PC-3 (cell line): Measurements from ENCODE around the gene KLHL9. TPM values are rescaled to one million over a fixed set of nuclear protein-coding genes. Genes with fewer than 3 reads are reported as not detected.

Source experiments
- ATAC-seq: fragments of 200-7000 bp; cut with Tn5 transposase; 2 replicates; pipeline ENCODE4 v1.9.1; 2020; ENCODE audit warnings: mild to moderate bottlenecking, moderate library complexity
- BruUV-seq: library from RNA; stranded (reverse); fragments of 400-500 nt; replicated peaks from 2 replicates; lab custom pipeline; 2021; lab: Mats Ljungman, UMichigan
- CTCF ChIA-PET: fragments of 300-600 bp; sonication (Branson Sonifier 250); formaldehyde crosslinking; loops from one replicate; lab custom pipeline; 2022; ENCODE audit warnings: antibody characterized with exemption; lab: Charles Lee
- POLR2A ChIA-PET: fragments of 300-600 bp; sonication (Branson Sonifier 250); formaldehyde crosslinking; loops from one replicate; lab custom pipeline; 2022; ENCODE audit warnings: antibody characterized with exemption; ENCODE audit not compliant: unreplicated experiment; lab: Charles Lee
- DNase-seq: peaks from one replicate; pipeline ENCODE4 v3.0.0-alpha.2; 2015
- H2AFZ ChIP-seq: fragments of 300-600 bp; sonication (generic); 2 replicates; pipeline ENCODE4 v1.6.0; 2016; ENCODE audit warnings: antibody characterized with exemption, low read length
- H3F3A ChIP-seq: fragments of 300-600 bp; sonication (generic); one replicate; pipeline ENCODE4 v1.6.0; 2017; ENCODE audit warnings: antibody characterized with exemption, low read length, control low read depth, mild to moderate bottlenecking; ENCODE audit not compliant: unreplicated experiment
- H3K27ac ChIP-seq: fragments of 300-600 bp; sonication (generic); 2 replicates; pipeline ENCODE4 v1.5.1; 2016; ENCODE audit warnings: mild to moderate bottlenecking, low read length
- H3K27me3 ChIP-seq: fragments of 300-600 bp; sonication (generic); 2 replicates; pipeline ENCODE4 v1.6.1; 2016; ENCODE audit warnings: low read length, mixed read lengths
- H3K36me3 ChIP-seq: fragments of 300-600 bp; sonication (generic); 2 replicates; pipeline ENCODE4 v1.6.1; 2016; ENCODE audit warnings: low read depth, mixed run types, low read length, mixed read lengths
- H3K4me1 ChIP-seq: fragments of 300-600 bp; sonication (generic); 2 replicates; pipeline ENCODE4 v1.5.1; 2016; ENCODE audit warnings: low read length; ENCODE audit not compliant: insufficient read depth
- H3K4me2 ChIP-seq: fragments of 300-600 bp; sonication (generic); 2 replicates; pipeline ENCODE4 v1.6.0; 2016; ENCODE audit warnings: low read length
- H3K4me3 ChIP-seq: fragments of 300-600 bp; sonication (generic); 2 replicates; pipeline ENCODE4 v1.5.1; 2016; ENCODE audit warnings: mild to moderate bottlenecking, low read length, mixed read lengths
- H3K79me2 ChIP-seq: fragments of 300-600 bp; sonication (generic); 2 replicates; pipeline ENCODE4 v1.6.1; 2017; ENCODE audit warnings: low read length, mixed read lengths
- H3K9ac ChIP-seq: fragments of 300-600 bp; sonication (generic); 2 replicates; pipeline ENCODE4 v1.6.0; 2016; ENCODE audit warnings: mild to moderate bottlenecking, low read length
- H3K9me2 ChIP-seq: fragments of 300-600 bp; sonication (generic); replicated peaks from 2 replicates; pipeline ENCODE4 v1.6.1; 2016; ENCODE audit warnings: mixed run types, low read length, mixed read lengths
- H3K9me3 ChIP-seq: fragments of 300-600 bp; sonication (generic); 2 replicates; pipeline ENCODE4 v1.6.1; 2016; ENCODE audit warnings: low read length, mixed read lengths
- H4K20me1 ChIP-seq: fragments of 300-600 bp; sonication (generic); 2 replicates; pipeline ENCODE4 v1.6.1; 2016; ENCODE audit warnings: low read length, mixed read lengths
- EZH2 ChIP-seq: fragments of 300-600 bp; sonication (generic); IDR thresholded peaks from one replicate; pipeline ENCODE4 v1.6.1; 2017; ENCODE audit warnings: antibody characterized with exemption, mild to moderate bottlenecking, low read length; ENCODE audit not compliant: unreplicated experiment
- EZH2phosphoT487 ChIP-seq: fragments of 300-600 bp; sonication (generic); IDR thresholded peaks from 2 replicates; pipeline ENCODE4 v1.6.1; 2018; ENCODE audit warnings: mild to moderate bottlenecking, antibody characterized with exemption, low read length, borderline replicate concordance
- intact Hi-C: fragments of 100-400 bp; cut with micrococcal nuclease; formaldehyde crosslinking; loops from 2 replicates; pipeline ENCODE4 v1.9.0; 2023
- total RNA-seq: library from RNA; depleted of rRNA; stranded (reverse); fragments of >200 nt; gene quantifications from 2 replicates; pipeline ENCODE4 v1.2.3, GENCODE V29; 2014
- TF ChIP-seq, protein P1 (sequence below): fragments of 300-600 bp; sonication (generic); conservative IDR thresholded peaks from 2 replicates; pipeline ENCODE4 v1.5.1; 2017; ENCODE audit warnings: antibody characterized with exemption, low read depth, mild to moderate bottlenecking, low read length

Gene KLHL9
- total RNA-seq, 1 experiment from 2014 or later = 11.2 TPM

DNA sequence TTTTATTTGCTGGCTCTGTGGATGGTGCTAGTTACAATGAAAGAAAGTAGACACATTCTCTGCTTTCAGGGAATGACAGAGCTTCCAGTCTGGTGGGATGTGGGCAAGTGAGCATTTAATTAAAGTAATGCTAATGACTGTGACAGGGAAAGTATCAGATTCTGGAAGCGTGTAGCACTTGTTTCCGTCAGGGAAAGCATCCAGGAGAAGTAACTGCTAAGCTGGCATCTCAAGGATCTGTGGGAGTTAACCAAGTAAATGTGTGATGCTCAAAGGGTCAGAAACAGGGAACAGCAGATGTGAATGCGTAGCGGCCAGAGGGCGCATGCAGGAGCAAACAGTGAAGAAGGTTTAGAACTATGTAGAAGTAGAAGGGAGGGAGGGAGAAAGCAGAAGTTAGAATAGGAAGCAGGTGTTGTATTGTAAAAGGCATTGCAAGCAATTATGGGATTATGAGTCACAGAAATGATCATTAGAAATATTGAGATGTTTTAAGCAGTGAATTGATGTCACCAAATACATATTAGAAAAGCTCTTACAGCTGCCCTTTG, 12.2 kb downstream of the KLHL9 start:
- H3K36me3 ChIP-seq = no peaks in the 10 kb centered on the region; the same call in none of the 2 replicates
- intact Hi-C loops = no loop called here
- ChIA-PET CTCF (interaction anchor here (0.5 kb wide), 1 partner anchor 70 kb away, joined by 3 read pairs; no protein-coding TSS in a partner anchor), POLR2A (no interaction called here)
- no peak overlapping the region for H2AFZ ChIP-seq
- no peaks in the 10 kb centered on the region for H3K9me2 ChIP-seq
- no peaks in the 10 kb centered on the region for H3K27me3 ChIP-seq
- BruUV-seq = TSS peak; percentile 3
- peaks cover 17% of the 10 kb centered on the region for H3K79me2 ChIP-seq
- DNase-seq (no peak), ATAC-seq (no peak)
- no peak overlapping the region for H3K4me3 ChIP-seq
- no peak overlapping the region for H3K9ac ChIP-seq
- no peaks in the 10 kb centered on the region for H3K4me1 ChIP-seq
- TF ChIP-seq EZH2phosphoT487 (no peak), EZH2 (no peak)
- TF ChIP-seq, protein P1, sequence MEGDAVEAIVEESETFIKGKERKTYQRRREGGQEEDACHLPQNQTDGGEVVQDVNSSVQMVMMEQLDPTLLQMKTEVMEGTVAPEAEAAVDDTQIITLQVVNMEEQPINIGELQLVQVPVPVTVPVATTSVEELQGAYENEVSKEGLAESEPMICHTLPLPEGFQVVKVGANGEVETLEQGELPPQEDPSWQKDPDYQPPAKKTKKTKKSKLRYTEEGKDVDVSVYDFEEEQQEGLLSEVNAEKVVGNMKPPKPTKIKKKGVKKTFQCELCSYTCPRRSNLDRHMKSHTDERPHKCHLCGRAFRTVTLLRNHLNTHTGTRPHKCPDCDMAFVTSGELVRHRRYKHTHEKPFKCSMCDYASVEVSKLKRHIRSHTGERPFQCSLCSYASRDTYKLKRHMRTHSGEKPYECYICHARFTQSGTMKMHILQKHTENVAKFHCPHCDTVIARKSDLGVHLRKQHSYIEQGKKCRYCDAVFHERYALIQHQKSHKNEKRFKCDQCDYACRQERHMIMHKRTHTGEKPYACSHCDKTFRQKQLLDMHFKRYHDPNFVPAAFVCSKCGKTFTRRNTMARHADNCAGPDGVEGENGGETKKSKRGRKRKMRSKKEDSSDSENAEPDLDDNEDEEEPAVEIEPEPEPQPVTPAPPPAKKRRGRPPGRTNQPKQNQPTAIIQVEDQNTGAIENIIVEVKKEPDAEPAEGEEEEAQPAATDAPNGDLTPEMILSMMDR = no peak
- no peaks in the 10 kb centered on the region for H3F3A ChIP-seq
- no peaks in the 10 kb centered on the region for H3K9me3 ChIP-seq
- no peak overlapping the region for H3K27ac ChIP-seq
- H3K4me2 ChIP-seq = no peak overlapping the region
- H4K20me1 ChIP-seq = peaks cover 4% of the 10 kb centered on the region; the same call in 1 of the 2 replicates

DNA sequence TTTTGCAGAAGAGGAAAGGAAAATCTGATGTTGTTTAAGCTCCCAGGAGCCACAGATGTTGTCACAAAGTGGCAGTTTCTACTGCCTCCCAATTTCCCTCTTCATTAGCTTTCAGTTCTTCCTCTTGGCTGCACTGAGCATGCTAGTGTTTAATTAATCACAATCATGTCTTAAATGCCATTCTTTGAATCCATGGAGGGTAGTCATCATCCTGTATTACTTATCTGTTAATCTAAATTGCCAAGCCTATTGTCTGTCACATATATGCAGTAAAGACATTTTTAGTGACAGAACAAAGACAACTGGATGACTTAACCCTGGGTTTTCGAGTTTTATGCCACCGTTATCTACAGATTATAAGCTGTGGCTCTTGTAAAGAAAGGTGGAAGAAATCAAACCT, 14.7 kb downstream of the KLHL9 start:
- no peaks in the 10 kb centered on the region for H3K27me3 ChIP-seq
- H3F3A ChIP-seq = no peaks in the 10 kb centered on the region
- DNase-seq = no peak
- TF ChIP-seq EZH2phosphoT487 (no peak), EZH2 (no peak)
- TF ChIP-seq, protein P1 = no peak
- H2AFZ ChIP-seq = no peak overlapping the region
- H3K9me3 ChIP-seq = no peaks in the 10 kb centered on the region
- H3K9me2 ChIP-seq = no peaks in the 10 kb centered on the region
- H3K4me2 ChIP-seq = no peak overlapping the region
- no peaks in the 10 kb centered on the region for H4K20me1 ChIP-seq
- H3K4me3 ChIP-seq = no peak overlapping the region
- POLR2A ChIA-PET = no interaction called here
- no peaks in the 10 kb centered on the region for H3K79me2 ChIP-seq
- CTCF ChIA-PET = interaction anchor here (0.5 kb wide), 1 partner anchor 67 kb away, joined by 9 read pairs; no protein-coding TSS in a partner anchor
- ATAC-seq = no peak
- no TSS peak for BruUV-seq
- no peaks in the 10 kb centered on the region for H3K4me1 ChIP-seq
- intact Hi-C loops = no loop called here
- no peak overlapping the region for H3K9ac ChIP-seq
- no peak overlapping the region for H3K27ac ChIP-seq
- no peaks in the 10 kb centered on the region for H3K36me3 ChIP-seq
